COLO668 (cell line): ENCODE results near the gene SLC12A4.

Source experiments
- DNase-seq: peaks from one replicate; lab custom pipeline; 2025; ENCODE audit not compliant: unreplicated experiment; lab: John Stamatoyannopoulos, UW

SLC12A4 gene

DNA sequence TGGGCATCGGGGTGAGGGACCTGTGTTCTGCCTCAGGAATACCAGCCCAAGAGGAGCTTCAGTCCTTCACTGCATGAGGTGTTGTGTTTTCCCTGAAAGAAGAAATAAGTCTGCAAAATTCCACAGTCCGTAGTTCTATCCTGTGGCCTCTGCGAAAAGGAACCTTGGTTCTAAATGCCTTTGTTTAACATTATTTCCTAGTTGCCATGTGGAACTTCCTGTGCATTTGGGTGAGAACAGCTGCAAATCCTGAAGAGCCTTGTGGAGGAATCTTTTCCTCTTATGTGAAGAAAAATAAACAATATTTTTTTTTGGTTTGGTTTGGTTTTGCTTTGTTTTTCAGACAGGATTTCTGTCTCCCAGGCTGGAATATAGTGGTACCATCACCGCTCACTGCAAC lies 65.6 kb downstream of the SLC12A4 start:
- no peak for DNase-seq

DNA sequence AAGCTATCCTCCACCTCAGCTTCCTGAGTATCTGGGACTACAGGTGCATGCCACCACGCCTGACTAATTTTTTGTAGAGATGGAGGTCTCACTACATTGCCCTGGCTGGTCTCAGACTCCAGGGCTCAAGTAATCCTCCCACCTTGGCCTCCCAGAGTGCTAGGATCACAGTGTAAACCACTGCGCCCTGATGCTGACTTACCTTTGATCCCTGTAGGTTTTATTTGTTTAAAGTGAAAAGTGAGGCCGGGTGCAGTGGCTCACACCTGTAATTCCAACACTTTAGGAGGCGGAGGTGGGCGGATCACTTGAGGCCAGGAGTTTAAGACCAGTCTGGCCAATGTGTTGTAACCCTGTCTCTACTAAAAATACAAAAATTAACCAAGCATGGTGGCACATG lies 66.7 kb downstream of the SLC12A4 start:
- DNase-seq: no peak

DNA sequence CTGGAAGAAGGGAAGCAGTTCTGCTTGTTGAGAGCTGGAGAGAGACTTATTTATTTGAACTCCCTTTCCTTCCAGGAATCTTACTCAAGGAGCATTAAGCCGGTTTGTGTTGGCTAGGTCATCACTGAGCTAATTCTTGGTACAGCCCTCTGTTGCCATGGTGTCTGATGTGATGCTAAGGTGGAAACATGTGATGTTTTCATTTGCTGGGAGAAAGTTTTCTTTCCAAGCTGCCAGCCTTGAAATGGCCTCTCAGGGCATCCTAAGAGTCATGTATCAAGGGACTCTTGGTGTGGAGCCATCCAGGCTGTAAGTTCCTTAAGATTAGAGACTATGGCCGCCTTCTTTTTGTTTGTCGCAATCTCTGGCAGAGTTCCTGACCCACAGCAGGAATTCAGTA lies 71.2 kb downstream of the SLC12A4 start:
- DNase-seq: no peak

DNA sequence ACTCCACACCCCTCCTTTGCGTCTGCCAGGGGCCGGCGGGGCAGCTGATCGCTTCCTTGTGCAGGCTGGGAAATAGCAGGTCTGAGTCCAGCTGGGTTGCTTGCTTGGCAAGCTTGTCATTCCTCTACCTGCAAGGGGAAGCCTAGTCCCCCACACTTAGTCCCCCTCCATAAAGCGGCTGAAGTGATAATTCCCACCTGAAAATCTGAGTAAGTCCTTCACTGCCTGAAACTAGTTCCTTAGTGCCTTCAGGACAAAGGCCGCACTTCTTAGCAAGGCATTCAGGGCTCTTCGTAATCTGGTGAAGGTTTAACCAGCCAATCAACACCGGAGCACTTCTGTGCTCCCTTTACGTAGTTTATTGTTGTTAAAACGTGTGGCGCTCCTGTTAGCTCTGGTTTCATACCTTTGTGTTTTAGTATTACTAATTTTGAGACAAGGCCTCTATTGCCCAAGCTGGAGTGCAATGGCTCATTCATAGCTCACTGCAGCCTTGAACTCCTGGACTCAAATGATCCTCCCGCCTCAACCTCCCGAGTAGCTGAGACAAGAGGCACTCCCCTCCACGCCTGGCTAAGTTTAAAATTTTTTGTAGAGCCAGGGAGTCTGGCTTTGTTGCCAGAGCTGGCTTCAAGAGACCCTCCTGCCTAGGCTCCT lies 74.6 kb downstream of the SLC12A4 start:
- no peak for DNase-seq
